Fibroblast of upper back skin (primary cell): ENCODE data around the gene SPECC1.
"Not testable (repeated sequence)": the region's sequence is repeated elsewhere in the genome, so short reads cannot be mapped to it uniquely, and the experiment has no call there.

ENCODE experiments used
- DNase-seq: peaks from one replicate; pipeline ENCODE4 v3.0.0-alpha.2; 2013

Gene SPECC1

GRCh38 chr17:20184977-20185619, 175.9 kb downstream of the SPECC1 start:
- DNase-seq, result no peak

GRCh38 chr17:20187049-20187448, 177.9 kb downstream of the SPECC1 start:
- DNase-seq, result peak; percentile 72

- no peak for DNase-seq
Measured at GRCh38 chr17:20189302-20189701, 180.1 kb downstream of the SPECC1 start.

- no peak for DNase-seq
Measured at GRCh38 chr17:20189979-20190378, 180.8 kb downstream of the SPECC1 start.

- no peak for DNase-seq
Measured at GRCh38 chr17:20190605-20191004, 181.4 kb downstream of the SPECC1 start.

- peak; percentile 87 for DNase-seq
Measured at GRCh38 chr17:20191056-20191455, 181.9 kb downstream of the SPECC1 start.

GRCh38 chr17:20196286-20196685, 187.1 kb downstream of the SPECC1 start:
- DNase-seq, result not testable (repeated sequence)

GRCh38 chr17:20197272-20197926, 188.2 kb downstream of the SPECC1 start:
- DNase-seq, result no peak

GRCh38 chr17:20200016-20200795, 191.0 kb downstream of the SPECC1 start:
- DNase-seq, result no peak

- no peak for DNase-seq
Measured at GRCh38 chr17:20200865-20201458, 191.8 kb downstream of the SPECC1 start.

GRCh38 chr17:20202141-20202621, 193.0 kb downstream of the SPECC1 start:
- DNase-seq, result no peak

GRCh38 chr17:20203018-20203417, 193.9 kb downstream of the SPECC1 start:
- DNase-seq, result no peak

GRCh38 chr17:20203761-20204263, 194.7 kb downstream of the SPECC1 start:
- DNase-seq, result no peak

- no peak for DNase-seq
Measured at GRCh38 chr17:20205609-20206008, 196.4 kb downstream of the SPECC1 start.

- DNase-seq, result peak; percentile 28
Measured at GRCh38 chr17:20206068-20206467, 196.9 kb downstream of the SPECC1 start.

- peak; percentile 76 for DNase-seq
Measured at GRCh38 chr17:20206591-20206990, 197.4 kb downstream of the SPECC1 start.

GRCh38 chr17:20207262-20207985, 198.3 kb downstream of the SPECC1 start:
- DNase-seq, result no peak

- DNase-seq, result no peak
Measured at GRCh38 chr17:20208717-20209116, 199.6 kb downstream of the SPECC1 start.

GRCh38 chr17:20210180-20210579, 201.0 kb downstream of the SPECC1 start:
- DNase-seq, result no peak

GRCh38 chr17:20210614-20211013, 201.5 kb downstream of the SPECC1 start:
- no peak for DNase-seq

GRCh38 chr17:20211246-20211645, 202.1 kb downstream of the SPECC1 start:
- DNase-seq, result no peak

GRCh38 chr17:20213449-20213848, 204.3 kb downstream of the SPECC1 start:
- DNase-seq, result no peak
